GM21737 (cell line): ENCODE data around the gene ZNF41.
"Not testable (repeated sequence)": the region's sequence is repeated elsewhere in the genome, so short reads cannot be mapped to it uniquely, and the experiment has no call there.

Experiments
- ATAC-seq: cut with Tn5 transposase; IDR thresholded peaks from one replicate; pipeline ENCODE4 v1.9.1; 2021; ENCODE audit warnings: mild to moderate bottlenecking, moderate library complexity; ENCODE audit not compliant: unreplicated experiment

ZNF41 gene

DNA sequence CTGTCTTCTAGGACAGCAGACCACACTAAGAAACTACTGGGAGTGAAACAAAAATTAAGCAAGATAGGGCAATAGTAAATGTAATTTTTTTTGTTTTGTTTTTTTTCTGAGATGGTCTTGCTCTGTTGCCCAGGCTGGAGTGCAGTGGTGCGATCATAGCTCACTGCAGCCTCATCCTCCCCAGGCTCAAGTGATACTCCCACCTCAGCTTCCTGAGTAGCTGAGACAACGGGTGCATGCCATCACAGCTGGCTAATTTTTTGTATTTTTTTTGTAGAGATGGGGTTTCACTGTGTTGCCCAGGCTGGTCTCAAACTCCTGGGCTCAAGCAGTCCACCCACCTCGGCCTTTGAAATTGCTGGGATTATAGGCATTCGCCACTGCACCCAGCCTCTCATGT lies 9.1 kb upstream of the ZNF41 start:
- ATAC-seq, result not testable (repeated sequence)

DNA sequence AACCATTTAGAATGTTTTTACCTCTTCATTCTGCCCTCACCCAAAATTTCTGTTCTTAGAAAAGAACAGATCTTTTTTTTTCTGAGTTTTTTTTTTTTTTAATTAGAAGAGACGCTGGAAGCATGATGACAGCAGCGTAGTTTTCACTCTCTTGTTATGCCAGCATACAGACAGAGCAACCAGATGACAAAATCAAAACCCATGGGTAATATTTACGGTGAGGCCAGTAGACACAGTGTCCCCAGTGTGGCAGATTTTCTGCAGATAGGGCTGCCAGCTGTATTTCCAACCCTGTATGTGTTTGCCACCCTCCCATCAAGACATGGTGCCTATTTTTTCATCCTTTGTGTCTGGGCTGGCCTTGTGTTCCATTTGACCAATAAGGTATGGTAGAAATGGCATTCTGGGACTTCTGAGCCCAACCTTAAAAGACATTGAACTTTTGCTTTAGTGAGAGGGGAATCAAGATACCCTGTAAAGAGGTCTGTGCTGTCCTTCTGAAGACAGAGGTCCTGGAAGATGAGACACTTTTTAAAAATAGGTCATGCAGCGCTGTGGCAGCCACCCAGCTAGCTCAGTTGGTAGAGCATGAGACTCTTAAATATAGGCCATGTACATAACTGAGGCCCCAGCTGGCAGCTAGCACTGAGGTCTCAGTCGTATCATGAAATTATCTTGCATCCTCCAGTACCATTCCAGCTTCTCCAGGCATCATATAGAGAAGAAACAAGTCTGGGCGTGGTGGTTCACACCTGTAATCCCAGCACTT lies 6.7 kb upstream of the ZNF41 start:
- ATAC-seq, result no peak

DNA sequence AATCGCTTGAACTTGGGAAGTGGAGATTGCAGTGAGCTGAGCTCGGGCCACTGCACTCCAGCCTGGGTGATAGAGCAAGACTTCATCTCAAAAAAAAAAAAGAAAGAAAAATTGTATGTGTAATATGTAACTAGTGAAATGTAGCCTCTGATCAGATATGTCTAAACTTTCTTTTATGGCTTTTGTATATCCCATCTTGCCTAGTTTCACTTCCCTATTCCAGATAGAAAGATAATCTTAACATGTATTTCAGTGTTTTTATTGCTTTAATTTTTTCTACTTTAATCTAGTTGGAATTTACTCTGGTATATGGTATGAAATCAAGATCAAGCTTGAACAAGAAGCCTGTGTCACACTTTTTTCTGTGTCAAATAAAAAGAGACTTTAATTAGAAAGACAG lies 1.9 kb upstream of the ZNF41 start:
- no peak for ATAC-seq

DNA sequence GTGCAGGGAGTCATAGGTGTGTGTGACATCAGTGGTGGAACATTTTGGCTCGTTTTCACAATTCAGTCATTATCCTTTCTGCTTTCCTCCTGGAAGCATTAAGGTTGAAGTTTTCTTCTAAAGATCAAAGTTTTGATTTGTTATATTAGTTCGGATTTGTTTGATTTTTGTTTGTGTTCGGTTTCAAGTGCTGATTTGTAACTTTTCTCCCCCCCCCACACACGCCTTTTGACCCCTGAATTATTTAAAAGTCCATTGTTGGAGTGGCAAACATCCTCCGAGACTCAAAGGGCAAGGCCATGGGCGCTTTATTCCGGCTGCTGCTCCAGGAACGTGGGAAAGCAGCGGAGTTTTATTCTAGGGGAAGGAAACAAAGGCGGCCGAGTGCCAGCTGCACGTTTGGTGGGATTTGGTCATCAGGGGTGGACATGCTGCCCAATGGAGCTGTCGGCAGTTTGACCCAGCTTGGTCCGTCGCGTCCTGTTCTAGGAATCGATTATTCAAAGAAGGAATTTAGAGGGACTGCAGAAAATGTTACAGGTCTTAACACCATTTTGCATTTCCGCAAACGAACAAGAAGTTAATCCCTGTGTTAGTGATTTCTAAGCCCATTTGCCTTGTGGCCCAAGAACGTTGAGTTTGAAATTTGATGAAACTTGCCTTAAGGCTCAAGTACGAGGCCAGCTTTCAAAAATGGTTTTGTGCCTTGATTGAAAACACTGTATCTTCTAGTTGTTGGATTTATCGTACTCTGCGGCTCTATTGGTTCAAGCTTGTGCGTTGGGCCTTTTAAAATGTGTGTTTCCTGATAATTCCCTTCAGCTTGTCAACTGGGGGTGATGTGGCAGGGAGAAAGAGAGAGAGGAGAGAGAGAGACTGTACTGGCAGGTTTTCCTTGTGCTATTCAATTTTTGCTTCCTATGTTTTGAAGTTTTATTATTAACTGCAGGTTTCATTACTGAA lies 565 bp upstream of the ZNF41 start:
- ATAC-seq, result no peak

DNA sequence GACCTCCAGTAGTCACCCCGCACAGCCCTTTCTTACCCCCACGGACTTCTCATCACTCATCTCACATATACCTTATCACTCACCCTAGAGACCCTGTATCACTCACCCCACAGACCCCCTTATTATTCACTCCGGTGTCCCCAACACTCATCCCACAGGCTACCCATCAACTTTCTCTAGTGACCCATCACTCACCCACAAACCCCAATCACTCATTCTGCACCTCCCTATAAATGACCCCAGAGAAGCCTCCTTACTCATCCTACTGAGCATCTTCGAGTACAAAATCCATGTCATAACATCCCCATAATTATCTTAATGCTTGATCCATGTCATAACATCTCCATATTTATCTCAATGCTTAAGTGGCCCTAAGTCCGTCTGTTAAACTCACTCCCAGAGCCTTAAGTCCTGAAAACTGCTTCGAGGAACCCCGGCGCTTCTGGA lies 934 bp downstream of the ZNF41 start:
- ATAC-seq, result no peak

DNA sequence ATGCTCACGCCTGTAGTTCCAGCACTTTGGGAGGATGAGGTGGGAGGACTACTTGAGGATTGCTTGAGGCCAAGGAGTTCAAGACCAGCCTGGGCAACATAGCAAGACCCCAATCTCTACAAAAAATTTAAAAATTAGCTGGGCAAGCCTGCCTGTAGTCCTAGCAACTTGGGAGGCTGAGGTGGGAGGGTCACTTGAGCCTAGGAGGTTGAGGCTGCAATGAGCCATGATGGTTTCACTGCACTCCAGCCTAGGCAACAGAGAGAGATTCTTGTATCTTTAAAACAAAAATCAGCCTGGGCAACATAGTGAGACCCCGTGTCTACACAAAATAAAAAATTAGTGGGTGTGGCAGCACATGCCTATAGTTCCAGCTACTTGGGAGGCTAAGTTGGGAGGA lies 1.9 kb downstream of the ZNF41 start:
- no peak for ATAC-seq

DNA sequence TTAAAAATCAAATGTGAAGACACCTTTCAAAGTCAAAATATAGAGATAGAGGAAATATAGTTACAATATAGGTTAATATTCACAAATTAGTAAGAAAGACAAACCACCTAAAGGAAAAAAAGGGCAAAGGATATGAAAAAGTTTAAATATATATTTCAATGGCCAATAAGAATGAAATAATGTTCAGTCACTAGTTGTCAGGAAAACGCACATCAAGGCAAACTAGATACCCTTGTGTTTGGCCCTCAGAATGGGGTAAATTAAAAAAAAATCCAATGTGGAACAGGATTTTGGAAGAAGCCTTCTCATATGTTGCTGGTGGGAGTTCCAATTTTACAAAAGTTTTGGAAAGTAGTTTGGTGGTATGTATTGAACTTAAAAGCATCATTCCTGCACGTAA lies 2.4 kb downstream of the ZNF41 start:
- ATAC-seq, result no peak

DNA sequence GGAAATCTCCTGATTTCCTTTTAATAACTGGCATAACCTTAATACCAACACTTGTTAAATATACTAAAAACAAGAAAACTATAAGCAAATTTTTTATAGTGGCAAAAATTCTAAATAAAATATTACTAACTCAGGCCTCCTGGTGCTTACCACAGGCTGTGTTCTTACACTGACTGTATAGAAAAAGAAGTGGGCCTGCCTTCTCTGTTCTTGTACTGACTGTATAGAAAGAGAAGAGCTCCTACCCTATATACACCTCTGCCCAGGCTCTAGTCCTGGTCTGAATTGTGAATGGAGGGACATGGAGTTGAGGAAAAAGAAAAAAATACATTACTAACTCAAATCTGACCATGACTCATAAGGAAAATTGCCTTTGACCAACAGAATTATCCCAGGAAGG lies 7.5 kb downstream of the ZNF41 start:
- no peak for ATAC-seq

DNA sequence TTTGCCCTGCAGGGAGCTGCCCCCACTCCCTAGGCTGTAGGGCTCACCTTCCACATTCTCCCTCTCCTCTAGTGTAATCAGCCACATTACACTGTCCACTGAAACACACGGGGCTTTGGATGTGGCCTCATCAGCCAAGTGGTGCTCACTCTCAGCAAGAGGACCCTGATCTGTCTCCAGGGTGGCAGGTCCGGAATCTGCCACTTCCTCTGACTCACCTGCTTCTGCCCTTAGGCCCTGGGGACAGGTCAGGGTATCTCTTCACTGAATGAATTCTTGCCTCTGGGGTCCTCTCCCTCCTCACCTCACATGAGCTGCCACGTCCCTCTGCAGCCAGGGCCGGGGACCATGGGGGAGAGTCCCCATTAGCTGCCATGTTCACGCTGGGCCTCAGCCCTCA lies 15.9 kb downstream of the ZNF41 start:
- ATAC-seq, result no peak

DNA sequence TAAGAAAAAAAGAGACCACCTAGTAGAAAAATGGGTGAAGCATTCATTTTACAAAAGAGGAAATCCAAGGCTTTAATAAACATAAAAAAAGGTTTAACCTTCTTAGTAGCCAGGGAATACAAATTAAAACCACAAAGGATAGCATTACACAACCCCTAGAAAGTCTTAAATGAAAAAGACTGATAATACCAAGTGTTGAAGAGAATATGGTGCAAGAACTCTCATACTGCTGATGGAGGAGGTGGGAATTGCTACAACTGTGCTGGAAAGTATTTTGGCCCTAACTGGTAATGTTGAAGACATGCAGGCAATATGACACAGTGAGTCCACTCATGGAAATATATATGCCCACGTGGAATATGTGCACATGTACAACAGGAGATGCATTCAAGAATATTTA lies 22.5 kb downstream of the ZNF41 start:
- no peak for ATAC-seq

DNA sequence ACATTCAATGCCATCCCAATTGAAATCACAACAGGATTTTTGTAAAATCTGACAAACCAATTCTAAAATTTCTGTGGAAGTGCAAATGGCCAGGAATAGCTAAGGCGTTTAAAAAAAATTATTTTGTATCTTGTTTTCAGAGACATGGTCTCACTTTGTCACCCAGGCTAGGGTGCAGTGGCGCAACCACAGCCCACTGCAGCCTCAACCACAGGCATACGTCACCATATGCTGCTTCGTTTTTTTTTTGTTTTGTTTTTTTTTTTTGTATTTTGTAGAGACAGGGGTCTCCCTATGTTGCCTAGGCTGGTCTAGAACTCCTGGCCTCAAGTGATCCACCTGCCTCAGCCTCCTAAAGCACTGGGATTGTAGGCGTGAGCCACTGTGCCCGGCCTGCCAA lies 24.5 kb downstream of the ZNF41 start:
- no peak for ATAC-seq

DNA sequence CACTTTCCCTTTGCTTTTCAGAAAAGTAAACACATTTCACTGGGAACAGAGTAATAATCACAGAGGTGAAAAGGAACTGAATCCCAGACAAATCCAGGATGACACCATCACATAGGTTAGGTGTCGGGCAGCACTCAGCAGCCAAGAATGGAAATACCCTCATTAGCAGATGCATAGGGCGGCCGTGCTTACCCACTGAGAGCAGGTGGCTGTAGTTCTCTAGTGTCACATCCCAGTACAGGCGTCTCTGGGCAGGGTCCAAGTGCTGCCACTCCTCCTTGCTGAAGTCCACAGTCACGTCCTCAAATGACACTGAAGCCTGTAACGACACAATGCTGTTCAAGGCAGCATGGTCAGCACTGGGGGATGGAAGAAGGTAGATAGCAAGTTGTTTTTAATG lies 26.9 kb downstream of the ZNF41 start:
- no peak for ATAC-seq

DNA sequence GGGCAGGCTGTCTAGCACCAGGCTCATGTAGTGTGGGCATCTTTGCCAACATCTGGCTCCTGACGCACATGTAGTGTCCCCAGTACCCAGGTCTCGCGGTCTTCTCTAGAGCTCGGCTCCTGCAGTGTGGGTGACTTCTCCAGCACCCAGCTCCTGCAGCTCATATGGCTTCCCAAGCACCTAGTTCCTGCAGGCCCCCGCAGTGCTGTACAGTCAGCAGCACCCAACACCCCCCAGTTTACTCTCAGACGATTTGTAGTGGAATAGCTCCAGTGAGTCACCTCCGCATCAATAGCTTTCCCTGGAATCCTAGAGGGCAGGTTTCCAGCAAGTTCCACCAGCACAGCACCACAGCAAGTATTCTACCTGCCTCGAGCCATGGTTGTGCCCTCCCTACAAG lies 30.9 kb downstream of the ZNF41 start:
- ATAC-seq, result no peak

DNA sequence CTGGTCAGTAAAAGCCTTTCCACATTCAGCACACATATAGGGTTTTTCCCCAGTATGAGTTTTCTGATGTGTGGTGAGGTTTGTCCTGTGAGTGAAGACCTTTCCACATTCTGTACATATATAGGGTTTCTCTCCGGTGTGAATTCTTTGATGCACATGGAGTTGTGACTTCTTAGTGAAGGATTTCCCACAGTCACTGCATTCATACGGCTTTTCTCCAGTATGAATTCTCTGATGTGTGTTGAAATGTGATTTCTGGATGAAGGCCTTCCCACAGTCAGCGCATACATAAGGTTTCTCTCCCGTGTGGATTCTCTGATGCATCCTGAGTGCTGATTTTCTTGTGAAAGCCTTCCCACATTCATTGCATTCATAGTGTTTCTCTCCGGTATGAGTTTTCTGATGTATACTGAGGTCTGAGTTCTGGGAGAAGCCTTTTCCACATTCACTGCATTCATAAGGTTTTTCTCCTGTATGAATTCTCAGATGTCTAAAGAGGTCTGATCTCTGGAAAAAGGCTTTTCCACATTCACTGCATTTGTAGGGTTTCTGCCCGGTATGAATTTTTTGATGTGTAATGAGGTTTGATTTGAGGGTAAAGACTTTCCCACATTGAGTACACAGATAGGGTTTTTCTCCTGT lies 34.7 kb downstream of the ZNF41 start:
- no peak for ATAC-seq

DNA sequence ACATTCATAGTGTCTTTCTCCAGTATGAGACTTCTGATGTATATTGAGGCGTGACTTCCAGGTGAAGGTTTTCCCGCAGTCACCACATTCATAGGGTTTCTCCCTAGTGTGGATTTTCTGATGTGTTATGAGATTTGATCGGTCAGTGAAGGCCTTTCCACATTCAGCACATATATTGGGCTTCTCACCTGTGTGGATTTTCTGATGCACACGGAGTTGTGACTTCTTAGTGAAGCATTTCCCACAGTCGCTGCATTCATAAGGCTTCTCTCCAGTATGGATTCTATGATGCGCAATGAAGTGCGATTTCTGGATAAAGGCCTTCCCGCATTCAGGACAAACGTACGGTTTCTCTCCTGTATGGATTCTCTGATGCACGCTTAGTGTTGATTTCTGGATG lies 35.4 kb downstream of the ZNF41 start:
- ATAC-seq, result no peak

DNA sequence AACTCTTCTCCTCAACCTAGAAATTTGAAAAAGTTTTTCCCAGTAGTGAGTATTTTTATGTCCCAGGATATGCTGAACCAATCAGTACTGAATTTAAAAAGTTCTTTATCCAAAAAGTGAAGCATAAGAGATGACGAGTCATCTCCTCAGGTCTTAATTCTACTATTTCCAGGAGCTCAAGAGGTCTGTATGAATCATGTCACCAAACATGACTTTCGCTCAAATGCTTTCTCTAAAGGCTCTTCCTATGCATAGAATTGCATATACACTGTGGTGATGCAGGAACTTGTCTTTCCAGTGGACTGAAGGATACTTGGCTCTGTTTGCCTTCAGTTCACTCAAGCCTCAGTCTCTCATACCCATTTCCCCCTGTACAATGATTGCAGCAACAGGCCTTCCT lies 36.1 kb downstream of the ZNF41 start:
- ATAC-seq, result no peak

DNA sequence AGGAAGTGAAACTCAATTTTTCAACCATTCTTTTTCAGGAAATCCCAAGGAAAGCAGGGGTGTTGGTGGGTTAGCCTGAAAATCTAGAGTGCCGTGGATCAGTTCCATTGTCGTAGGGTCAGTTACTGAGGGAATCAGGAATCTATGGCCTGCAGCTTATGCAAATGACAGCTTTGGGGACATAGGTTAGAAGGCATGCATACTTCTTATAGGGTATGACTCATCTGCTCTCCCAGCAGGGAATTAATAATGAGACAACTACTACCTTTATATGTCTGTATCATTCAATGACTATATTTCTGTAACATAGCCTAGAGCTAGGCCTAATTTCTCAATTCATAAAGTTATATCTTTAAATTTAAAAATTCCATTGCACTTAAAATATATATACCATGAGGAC lies 36.6 kb downstream of the ZNF41 start:
- ATAC-seq, result no peak

DNA sequence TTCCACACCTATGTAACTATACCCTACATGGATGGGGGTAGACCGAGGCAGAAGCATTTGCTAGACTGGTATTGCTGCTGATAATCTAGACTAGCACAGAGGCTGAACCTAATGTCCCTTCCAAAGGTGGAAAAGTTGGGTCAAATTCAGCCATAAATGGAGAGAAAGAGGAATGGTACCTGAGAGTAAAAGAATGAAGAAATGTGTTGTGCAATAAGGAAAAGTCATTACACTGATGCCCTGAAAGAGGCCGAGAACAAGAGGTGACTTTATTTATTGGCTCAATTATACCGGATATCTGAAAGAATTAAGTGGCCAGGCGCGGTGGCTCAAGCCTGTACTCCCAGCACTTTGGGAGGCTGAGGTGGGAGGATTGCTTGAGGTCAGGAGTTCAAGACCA lies 52.1 kb downstream of the ZNF41 start:
- no peak for ATAC-seq

DNA sequence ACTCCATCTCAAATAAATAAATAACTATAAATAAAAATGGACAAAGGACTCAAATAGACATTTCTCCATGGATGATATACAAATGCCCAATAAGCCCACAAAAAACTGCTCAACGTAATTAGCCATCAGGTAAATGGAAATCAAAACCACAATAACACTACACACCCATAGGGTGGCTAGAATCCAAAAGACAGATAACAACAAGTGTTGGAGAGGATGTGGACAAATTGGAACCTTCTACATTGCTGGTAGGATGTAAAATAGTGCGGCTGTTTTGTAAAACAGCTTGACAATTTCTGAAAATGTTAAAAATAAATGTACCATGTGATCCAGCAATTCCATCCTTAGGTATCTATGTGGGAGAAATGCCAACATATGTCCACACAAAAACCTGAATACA lies 60.6 kb downstream of the ZNF41 start:
- no peak for ATAC-seq

DNA sequence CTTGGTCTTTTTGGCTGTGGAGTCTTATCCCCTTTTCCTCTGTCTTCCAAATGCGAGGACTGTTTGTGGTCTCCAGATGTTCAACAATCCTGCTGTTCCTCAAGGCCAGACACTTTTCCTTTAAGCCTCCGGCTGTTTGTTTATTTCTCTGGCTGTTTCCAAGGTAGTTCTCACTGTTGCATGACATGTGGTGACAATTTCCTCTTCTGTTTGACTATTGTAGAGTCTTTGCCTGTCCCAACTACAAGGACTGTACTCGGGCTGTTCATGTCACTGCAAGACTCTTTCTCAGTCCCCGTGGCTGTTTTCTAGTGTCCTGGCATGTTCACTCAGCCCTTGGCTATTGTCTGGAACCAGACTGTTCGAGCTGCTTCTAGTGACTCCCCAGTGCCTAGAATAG lies 62.1 kb downstream of the ZNF41 start:
- no peak for ATAC-seq

DNA sequence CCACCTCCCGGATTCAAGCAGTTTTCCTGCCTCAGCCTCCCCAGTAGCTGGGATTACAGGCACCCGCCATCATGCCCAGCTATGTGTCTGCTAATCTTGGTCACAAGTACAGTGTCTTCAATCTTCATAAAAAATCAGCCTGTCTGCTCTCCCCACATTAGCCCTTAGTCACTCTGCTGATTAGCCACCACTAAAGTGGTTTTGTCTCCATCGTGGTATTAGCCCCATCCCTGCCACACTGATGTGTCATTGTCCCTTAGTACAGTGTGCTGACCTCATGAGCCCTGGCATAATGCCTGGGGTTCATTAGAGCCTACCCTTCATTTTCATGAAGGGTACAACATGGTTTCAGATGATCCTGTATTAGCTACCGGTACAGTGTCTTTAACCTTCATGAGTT lies 62.8 kb downstream of the ZNF41 start:
- ATAC-seq, result no peak

DNA sequence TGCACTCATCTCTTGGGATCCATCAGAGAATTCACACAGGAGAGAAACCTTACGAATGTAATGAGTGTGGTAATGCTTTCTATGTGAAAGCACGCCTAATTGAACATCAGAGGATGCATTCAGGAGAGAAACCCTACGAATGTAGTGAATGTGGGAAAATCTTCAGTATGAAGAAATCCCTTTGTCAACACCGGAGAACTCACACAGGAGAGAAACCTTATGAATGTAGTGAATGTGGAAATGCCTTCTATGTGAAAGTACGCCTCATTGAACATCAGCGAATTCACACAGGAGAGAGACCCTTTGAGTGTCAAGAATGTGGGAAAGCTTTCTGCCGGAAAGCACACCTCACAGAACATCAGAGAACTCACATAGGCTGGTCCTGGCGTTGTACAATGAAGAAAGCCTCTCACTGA lies 69.8 kb downstream of the ZNF41 start:
- ATAC-seq, result no peak
